Retinal pigment epithelial cell (primary cell): ENCODE data around the gene TIMM50.

Experiments
- DNase-seq: peaks from one replicate; pipeline ENCODE4 v3.0.0-alpha.2; 2010; ENCODE audit warnings: low read depth
- H3K4me3 ChIP-seq: 2 replicates; pipeline ENCODE4 v1.5.1; 2011; ENCODE audit warnings: mild to moderate bottlenecking, low read length, control low read depth, moderate library complexity
- TF ChIP-seq, protein P1 (sequence below): conservative IDR thresholded peaks from 2 replicates; pipeline ENCODE4 v1.5.1; 2011; ENCODE audit warnings: low read depth, low read length, control low read depth, inconsistent platforms

TIMM50 gene

DNA sequence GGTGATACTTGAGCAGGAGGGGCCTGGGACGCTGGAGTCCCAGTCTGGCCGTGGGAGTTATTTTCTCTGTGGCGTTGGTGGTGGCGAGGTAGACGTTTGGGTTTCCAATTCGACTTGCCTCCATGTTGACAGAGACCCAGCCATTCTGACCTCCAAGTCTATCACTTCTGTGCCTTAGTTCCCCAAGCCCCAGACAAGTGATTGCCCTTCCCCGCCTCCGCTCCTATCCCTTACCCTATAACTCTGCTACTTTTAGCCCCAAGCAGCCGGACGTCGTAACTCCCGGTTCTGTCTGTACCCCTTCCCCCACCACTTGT is 549 bp downstream of the TIMM50 start:
- TF ChIP-seq, protein P1, sequence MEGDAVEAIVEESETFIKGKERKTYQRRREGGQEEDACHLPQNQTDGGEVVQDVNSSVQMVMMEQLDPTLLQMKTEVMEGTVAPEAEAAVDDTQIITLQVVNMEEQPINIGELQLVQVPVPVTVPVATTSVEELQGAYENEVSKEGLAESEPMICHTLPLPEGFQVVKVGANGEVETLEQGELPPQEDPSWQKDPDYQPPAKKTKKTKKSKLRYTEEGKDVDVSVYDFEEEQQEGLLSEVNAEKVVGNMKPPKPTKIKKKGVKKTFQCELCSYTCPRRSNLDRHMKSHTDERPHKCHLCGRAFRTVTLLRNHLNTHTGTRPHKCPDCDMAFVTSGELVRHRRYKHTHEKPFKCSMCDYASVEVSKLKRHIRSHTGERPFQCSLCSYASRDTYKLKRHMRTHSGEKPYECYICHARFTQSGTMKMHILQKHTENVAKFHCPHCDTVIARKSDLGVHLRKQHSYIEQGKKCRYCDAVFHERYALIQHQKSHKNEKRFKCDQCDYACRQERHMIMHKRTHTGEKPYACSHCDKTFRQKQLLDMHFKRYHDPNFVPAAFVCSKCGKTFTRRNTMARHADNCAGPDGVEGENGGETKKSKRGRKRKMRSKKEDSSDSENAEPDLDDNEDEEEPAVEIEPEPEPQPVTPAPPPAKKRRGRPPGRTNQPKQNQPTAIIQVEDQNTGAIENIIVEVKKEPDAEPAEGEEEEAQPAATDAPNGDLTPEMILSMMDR: no peak
- no peak for DNase-seq
- peak overlapping the region; percentile 98 for H3K4me3 ChIP-seq

DNA sequence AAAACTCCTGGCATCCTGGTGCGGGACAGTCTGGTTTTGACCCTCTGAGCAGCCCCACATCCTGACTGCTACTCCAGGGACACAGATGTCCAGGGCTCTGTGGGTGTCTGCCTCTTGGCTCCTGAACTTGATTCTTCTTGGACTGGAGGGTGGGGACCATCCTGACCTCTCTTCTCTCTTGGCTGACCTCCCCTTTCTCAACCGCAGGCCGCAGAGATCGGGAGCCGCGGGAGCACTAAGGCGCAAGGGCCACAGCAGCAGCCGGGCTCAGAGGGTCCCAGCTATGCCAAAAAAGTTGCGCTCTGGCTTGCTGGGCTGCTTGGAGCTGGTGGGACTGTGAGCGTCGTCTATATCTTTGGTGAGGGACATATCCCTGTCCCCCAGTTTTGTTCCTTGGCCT is 1.0 kb downstream of the TIMM50 start:
- peak overlapping the region; percentile 98 for H3K4me3 ChIP-seq
- TF ChIP-seq, protein P1: no peak
- no peak for DNase-seq

DNA sequence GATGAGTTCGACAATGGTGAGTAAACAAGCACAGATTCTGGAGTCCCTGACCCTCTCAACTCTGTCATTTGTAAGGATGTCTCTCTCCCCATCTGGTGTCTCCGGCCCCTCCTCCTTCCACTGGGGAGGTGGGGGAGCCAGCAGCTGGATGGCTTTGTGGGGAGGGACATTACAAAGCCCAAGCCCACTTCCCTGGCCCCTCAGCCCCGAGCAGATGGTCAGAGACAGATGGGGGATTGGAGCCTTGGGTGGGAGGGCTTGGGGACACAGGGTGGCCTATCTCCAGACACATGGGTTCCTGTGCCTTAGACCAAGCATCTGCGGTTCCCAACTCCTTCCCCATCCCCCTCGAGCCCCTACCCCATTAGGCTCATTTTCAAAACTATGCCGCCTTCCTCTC is 2.5 kb downstream of the TIMM50 start:
- DNase-seq: no peak
- no peak overlapping the region for H3K4me3 ChIP-seq
- TF ChIP-seq, protein P1: no peak

DNA sequence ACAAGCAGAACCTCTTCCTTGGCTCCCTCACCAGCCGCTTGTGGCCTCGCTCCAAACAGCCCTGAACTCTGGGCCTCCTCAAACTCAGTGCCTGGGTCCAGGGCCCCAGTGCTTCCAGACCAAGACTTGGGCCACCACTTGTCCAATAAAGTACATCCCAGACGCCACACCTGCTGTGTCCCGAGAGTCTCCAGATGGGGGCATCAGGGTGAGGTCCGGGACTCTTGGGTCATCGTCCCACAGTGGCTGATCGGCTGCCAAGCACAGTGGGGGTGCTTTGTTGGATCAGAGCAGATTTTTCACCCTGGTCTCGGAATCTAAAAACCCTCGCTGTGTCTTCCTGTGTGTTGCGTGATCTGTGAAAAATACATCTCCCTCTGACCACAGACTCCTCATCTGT is 9.1 kb downstream of the TIMM50 start:
- TF ChIP-seq, protein P1: no peak
- no peak for DNase-seq

DNA sequence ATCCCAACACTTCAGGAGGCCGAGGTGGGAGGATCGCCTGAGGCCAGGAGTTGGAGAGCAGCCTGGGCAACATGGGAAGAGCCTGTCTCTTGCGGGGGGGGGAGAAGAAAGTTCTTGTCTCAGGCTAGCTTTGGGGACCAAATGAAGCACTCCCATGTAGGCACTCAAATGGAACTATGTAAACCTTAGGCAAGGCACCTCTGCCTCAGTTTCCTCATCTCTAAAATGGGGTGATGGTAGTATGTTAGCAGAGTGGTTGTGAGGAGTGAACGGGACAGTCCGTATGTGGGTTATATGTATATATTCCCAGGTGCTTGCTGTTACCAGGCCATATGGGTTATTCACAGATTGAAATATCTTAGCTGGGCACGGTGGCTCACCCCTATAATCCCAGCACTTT is 11.6 kb downstream of the TIMM50 start:
- H3K4me3 ChIP-seq: no peak overlapping the region
- no peak for DNase-seq
- TF ChIP-seq, protein P1: no peak

More for the DNA sequence above, 9.1 kb downstream of the TIMM50 start:
- no peak overlapping the region for H3K4me3 ChIP-seq

DNA sequence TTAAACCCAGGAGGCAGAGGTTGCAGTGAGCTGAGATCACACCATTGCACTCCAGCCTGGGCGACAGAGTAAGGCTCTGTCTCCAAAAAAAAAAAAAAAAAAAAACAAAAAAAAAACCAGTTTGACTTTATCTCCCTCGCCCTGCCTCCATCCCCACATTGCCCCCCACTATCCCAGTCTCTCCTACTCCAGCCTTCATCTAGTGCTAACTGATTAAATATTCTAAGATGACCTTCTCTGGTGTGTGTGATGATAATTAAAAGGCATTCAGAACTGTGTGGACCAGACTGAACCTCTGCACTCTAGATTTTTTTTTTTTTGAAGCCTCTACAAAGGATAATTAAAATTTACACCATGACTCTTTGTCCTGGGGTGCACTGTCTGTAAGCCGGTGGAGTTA is 12.2 kb downstream of the TIMM50 start:
- no peak for DNase-seq
- H3K4me3 ChIP-seq: no peak overlapping the region
- TF ChIP-seq, protein P1: no peak

DNA sequence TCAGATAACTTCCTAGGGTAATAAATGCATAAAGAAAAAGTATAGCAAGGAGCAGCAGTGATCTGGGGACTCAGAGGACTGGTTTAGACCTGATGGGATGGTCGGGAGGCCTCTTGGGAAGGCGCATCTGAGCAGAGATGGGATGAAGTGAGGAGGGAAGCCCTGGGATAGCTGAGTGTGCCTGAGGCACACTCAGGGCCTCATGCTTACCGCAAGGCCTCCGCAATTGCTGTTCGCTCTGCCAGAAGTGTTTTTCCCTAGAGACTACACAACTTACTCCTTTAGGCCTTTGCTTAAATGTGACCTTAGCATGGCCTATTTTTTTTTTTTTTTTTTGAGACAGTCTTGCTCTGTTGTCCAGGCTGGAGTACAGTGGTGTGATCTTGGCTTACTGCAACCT is 14.0 kb downstream of the TIMM50 start:
- no peak overlapping the region for H3K4me3 ChIP-seq
- TF ChIP-seq, protein P1: no peak
- DNase-seq: no peak
